Esophagus squamous epithelium (tissue), 5 donors: Measurements from ENCODE around the gene SNED1. TPM values are rescaled to one million over a fixed set of nuclear protein-coding genes. Genes with fewer than 3 reads are reported as not detected.

Source experiments
- DNase-seq: peaks from one replicate; lab custom pipeline; 2025; lab: John Stamatoyannopoulos, UW
- H3K27ac ChIP-seq, 4 donors: fragments of 200-600 bp; sonication (generic); one replicate each; pipeline ENCODE4 v1.5.1; 2016 to 2019; ENCODE audit warnings: mild to moderate bottlenecking in 1 of 4
- H3K27me3 ChIP-seq, 4 donors: fragments of 200-600 bp; sonication (generic); 1 replicate in 3 of 4; 2 replicates in 1 of 4; pipeline versions ENCODE4 v1.5.1 to v1.6.0; 2017 to 2021; ENCODE audit warnings: antibody characterized with exemption in 1 of 4
- H3K36me3 ChIP-seq, 3 donors: fragments of 200-600 bp; sonication (generic); one replicate each; pipeline ENCODE4 v1.5.1; 2016 to 2019
- H3K4me1 ChIP-seq, 3 donors: fragments of 200-600 bp; sonication (generic); one replicate each; pipeline ENCODE4 v1.5.1; 2017 to 2019
- H3K4me3 ChIP-seq, 4 donors: fragments of 200-600 bp; sonication (generic); 1 replicate in 3 of 4; 2 replicates in 1 of 4; pipeline ENCODE4 v1.5.1; 2016 to 2019; ENCODE audit warnings: mild to moderate bottlenecking in 2 of 4, moderate library complexity in 1 of 4
- H3K9me3 ChIP-seq, 3 donors: fragments of 200-600 bp; sonication (generic); one replicate each; pipeline ENCODE4 v1.5.1; 2016 to 2019
- POLR2A ChIP-seq, 4 donors: fragments of 450-650 bp; IDR thresholded peaks; one replicate each; pipeline ENCODE4 v1.6.1; 2017; ENCODE audit warnings: antibody characterized with exemption in 4 of 4, mild to moderate bottlenecking in 4 of 4, moderate library complexity in 3 of 4
- WGBS, 2 donors: methylation state at CpG; one replicate each; pipeline ENCODE4 v1.1.5; 2018; 5-methylcytosine and 5-hydroxymethylcytosine counted together
- intact Hi-C: fragments of 100-400 bp; cut with DNase I; formaldehyde crosslinking; loops from one replicate; pipeline ENCODE4 v1.15.0; 2022
- total RNA-seq, 4 donors: library from RNA; depleted of rRNA; stranded (reverse); fragments of >200 nt; gene quantifications; one replicate each; pipeline ENCODE4 v1.1.0, GENCODE V29; 2016
- TF ChIP-seq, protein P1 (sequence below), 6 experiments: fragments of 450-650 bp in 4 of 6; fragments of 200-600 bp in 2 of 6; sonication (generic) in 2 of 6; IDR thresholded peaks; one replicate each; pipeline ENCODE4 v1.5.1; 2016 to 2019; ENCODE audit warnings: antibody characterized with exemption in 6 of 6, mild to moderate bottlenecking in 4 of 6, moderate library complexity in 4 of 6
- donor health status: DM: yes; HTN: yes; CAD: no.

SNED1 gene
- total RNA-seq, 4 donors from 2014 or later: 3.3 to 13.9 (median 4.8) TPM

DNA sequence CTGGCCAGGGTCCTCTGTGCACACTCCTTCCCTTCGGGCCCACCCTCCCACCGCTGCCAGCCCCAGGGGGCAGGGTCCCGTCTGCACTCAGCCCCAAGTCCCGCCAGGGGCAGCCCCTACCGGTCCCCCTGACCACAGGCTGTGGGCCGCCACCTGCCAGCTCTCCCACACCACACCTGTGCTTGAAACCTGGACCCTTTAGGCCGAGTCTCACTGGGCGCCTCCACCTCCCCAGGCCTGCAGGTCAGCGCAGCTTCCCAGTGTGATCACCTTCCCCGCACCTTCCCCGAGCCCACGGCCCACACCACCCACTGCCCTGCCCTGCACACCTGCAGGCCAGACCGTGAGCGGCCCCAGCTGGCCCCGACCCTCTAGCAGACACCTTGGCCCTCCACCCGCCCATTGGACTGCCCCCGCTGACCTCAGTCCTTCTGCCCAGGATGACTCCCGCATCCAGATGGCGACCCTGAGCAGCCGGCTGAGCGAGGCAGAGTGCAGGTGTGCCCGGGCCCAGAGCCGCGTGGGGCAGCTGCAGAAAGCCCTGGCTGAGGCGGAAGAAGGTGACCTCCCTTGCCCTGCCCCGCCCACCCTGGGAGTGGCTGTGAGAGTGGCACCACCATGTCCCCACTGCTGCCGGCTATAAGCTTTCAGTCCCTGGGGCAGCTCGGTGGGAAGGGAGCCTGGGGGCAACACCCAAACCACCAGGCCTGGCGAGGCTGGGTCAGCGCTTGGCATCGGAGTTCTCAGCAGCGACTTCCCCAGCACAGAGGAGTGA is 31.3 kb upstream of the SNED1 start:
- H3K36me3 ChIP-seq: no peaks in the 10 kb centered on the region
- no peak for DNase-seq
- intact Hi-C loops: no loop called here
- peaks cover 0 to 14% (median 0%) of the 10 kb centered on the region in 4 donors for H3K27me3 ChIP-seq
- WGBS, 2 donors: 100% methylated on average over 4 of the region's 32 CpGs; no CpG with 5 or more reads in 1 of the 2 donors
- peaks cover 0 to 20% (median 11%) of the 10 kb centered on the region in 3 donors for H3K4me1 ChIP-seq
- no peak overlapping the region for H3K27ac ChIP-seq
- H3K4me3 ChIP-seq: no peak overlapping the region
- no peak for TF ChIP-seq POLR2A (IDR thresholded peaks at IDR 0.05)
- TF ChIP-seq, protein P1, sequence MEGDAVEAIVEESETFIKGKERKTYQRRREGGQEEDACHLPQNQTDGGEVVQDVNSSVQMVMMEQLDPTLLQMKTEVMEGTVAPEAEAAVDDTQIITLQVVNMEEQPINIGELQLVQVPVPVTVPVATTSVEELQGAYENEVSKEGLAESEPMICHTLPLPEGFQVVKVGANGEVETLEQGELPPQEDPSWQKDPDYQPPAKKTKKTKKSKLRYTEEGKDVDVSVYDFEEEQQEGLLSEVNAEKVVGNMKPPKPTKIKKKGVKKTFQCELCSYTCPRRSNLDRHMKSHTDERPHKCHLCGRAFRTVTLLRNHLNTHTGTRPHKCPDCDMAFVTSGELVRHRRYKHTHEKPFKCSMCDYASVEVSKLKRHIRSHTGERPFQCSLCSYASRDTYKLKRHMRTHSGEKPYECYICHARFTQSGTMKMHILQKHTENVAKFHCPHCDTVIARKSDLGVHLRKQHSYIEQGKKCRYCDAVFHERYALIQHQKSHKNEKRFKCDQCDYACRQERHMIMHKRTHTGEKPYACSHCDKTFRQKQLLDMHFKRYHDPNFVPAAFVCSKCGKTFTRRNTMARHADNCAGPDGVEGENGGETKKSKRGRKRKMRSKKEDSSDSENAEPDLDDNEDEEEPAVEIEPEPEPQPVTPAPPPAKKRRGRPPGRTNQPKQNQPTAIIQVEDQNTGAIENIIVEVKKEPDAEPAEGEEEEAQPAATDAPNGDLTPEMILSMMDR (IDR thresholded peaks at IDR 0.05): no peak
- H3K9me3 ChIP-seq: no peaks in the 10 kb centered on the region

DNA sequence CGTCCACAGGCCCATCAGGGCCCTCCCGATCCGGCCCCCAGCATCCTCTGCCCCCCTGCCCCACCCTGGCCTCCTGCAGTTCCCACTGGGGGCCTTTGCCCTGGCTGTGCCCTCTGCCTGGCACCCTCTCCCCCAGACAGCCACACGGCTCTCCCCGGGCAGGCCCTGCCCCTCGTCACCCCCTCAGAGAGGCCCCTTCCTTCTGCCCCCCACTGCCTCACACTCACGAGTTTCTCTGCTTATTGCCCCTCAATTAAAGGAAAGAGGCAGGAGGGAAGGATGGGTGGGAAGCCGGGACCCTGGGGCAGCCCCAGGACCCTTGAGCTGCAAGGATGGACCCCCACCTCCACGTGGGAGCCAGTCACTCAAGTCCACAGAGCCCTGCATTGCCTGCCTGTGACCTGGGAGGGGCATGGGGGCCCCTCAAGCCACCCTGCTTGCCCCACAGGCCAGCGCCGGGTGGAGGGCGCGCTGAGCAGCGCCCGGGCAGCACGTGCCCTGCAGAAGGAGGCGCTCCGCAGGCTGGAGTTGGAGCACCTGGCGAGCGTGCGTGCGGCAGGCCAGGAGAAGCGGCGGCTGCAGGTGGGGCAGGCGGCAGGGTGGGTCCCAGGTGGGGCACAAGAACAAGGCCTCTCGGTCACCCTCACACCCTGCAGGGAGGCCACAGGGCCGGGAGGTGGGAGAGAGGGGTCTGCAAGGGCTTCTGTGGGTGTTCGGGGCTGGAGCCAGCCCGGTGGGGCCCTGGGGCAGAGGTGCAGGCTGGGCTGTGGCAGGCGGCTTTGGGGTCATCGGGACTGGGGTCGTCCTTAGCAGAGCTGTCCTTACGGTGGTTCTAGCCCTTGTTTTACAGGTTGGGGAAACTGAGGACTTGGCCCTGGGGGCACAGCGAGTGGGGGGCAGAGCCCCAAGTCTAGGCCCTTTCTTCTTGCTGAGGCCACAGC is 30.5 kb upstream of the SNED1 start:
- no peak for DNase-seq
- Histone ChIP-seq H3K27ac (no peak overlapping the region), H3K4me3 (no peak overlapping the region), H3K9me3 (no peaks in the 10 kb centered on the region), H3K36me3 (no peaks in the 10 kb centered on the region), H3K27me3 (peaks cover 0 to 20% (median 0%) of the 10 kb centered on the region in 4 donors), H3K4me1 (peaks cover 0 to 20% (median 9%) of the 10 kb centered on the region in 3 donors)
- intact Hi-C loops: no loop called here
- WGBS, 2 donors: 70 to 87% methylated on average over 2 to 3 of the region's 34 CpGs
- TF ChIP-seq POLR2A (IDR thresholded peaks at IDR 0.05): no peak
- TF ChIP-seq, protein P1 (IDR thresholded peaks at IDR 0.05): no peak

DNA sequence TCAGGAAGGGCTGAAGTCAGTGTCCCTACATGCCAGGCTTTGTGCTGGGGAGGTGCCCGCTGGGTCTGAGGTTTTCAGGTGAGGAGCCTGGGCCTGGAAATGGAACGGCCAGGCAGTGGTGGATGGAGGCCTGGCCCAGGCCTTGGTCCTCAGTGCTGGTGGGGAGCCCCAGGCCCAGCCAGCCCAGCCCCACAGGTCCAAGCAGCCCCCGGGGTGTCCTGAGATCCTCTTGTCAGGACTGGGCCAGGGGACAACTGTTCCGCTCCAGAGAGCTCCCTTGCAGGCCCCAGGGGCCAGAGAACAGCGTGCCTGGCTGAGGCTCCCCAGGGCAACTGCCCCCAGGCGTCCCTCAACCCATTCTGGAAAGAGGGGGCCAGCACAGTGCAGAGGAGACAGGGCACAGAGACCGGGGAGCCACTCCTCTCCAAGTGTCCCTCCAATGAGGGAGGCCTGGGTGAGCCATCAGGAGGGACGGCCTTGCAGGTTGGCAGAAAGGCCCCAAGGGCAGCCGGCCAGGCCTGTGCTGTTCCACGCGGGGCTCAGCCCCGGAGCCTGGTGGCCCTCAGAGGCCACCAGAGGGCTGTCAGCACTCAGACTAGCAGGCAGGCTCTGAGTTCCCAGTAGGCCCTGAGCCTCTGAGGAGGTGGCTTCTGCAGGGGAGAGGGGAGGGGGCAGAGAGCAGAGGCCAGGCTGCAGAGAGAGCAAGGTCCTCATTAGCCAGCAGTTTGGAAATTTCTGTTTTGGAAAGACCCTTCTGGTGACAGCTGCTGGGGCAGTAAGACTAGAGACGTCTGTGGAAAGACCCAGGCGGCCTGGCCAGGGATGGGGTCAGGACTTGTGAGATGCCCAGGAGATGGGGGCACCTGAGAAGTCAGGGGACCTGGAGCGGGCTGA is 29.4 kb upstream of the SNED1 start:
- no peak overlapping the region for H3K27ac ChIP-seq
- H3K27me3 ChIP-seq: peaks cover 0 to 27% (median 0%) of the 10 kb centered on the region in 4 donors
- H3K4me3 ChIP-seq: no peak overlapping the region
- intact Hi-C loops: no loop called here
- 84 to 86% methylated on average over 4 to 5 of the region's 15 CpGs for WGBS, 2 donors
- no peak for DNase-seq
- H3K36me3 ChIP-seq: no peaks in the 10 kb centered on the region
- H3K4me1 ChIP-seq: peaks cover 0 to 24% (median 15%) of the 10 kb centered on the region in 3 donors
- TF ChIP-seq, protein P1 (IDR thresholded peaks at IDR 0.05): no peak
- TF ChIP-seq POLR2A (IDR thresholded peaks at IDR 0.05): no peak
- H3K9me3 ChIP-seq: no peaks in the 10 kb centered on the region

DNA sequence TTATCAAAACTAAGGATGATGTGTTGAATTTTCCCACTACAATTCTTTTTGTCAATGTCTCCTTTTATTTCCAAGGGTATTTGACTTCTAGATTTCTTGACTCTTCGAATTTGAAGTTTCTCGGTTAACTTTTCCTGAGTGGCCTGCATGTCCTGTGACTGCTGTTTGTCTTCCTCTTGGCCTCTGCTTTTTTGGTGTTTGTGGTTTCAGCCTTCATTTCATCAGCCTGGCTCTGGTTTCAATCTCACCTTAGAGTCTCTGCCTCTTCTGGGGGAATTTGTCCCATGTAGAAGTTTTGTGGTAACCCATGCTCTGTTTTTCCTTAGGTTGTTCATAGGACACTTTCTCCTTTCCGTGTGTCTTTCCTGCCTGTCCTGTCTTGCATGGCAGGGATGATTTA is 28.3 kb upstream of the SNED1 start:
- no peak for DNase-seq
- peaks cover 0 to 20% (median 15%) of the 10 kb centered on the region in 3 donors for H3K4me1 ChIP-seq
- intact Hi-C loops: no loop called here
- 65 to 75% methylated on average over 3 of the region's 3 CpGs for WGBS, 2 donors
- H3K27me3 ChIP-seq: peaks cover 0 to 34% (median 0%) of the 10 kb centered on the region in 4 donors
- no peak overlapping the region for H3K27ac ChIP-seq
- TF ChIP-seq, protein P1 (IDR thresholded peaks at IDR 0.05): no peak
- TF ChIP-seq POLR2A (IDR thresholded peaks at IDR 0.05): no peak
- H3K9me3 ChIP-seq: no peaks in the 10 kb centered on the region
- H3K36me3 ChIP-seq: no peaks in the 10 kb centered on the region
- H3K4me3 ChIP-seq: no peak overlapping the region
